IPS-18a (cell line): ENCODE data around the gene QSOX1.
"Not testable (repeated sequence)": the region's sequence is repeated elsewhere in the genome, so short reads cannot be mapped to it uniquely, and the experiment has no call there.

ENCODE experiments used
- H3K27ac ChIP-seq: one replicate; pipeline ENCODE4 v1.5.1; 2013; ENCODE audit warnings: low read length
- H3K27me3 ChIP-seq: one replicate; pipeline ENCODE4 v1.6.1; 2013; ENCODE audit warnings: mild to moderate bottlenecking, low read length; ENCODE audit not compliant: control insufficient read depth, insufficient read depth
- H3K36me3 ChIP-seq: one replicate; pipeline ENCODE4 v1.6.1; 2013; ENCODE audit warnings: low read depth, low read length; ENCODE audit not compliant: control insufficient read depth
- H3K4me1 ChIP-seq: one replicate; pipeline ENCODE4 v1.6.1; 2013; ENCODE audit warnings: low read depth, low read length; ENCODE audit not compliant: control insufficient read depth
- H3K4me3 ChIP-seq: one replicate; pipeline ENCODE4 v1.5.1; 2013; ENCODE audit warnings: low read length
- H3K9ac ChIP-seq: one replicate; pipeline ENCODE4 v1.6.1; 2013; ENCODE audit warnings: mild to moderate bottlenecking, low read length, moderate library complexity
- H3K9me3 ChIP-seq: one replicate; pipeline ENCODE4 v1.6.1; 2013; ENCODE audit warnings: low read depth, low read length; ENCODE audit not compliant: control insufficient read depth

QSOX1 gene

GRCh38 chr1:180133688-180134087 is 21.0 kb upstream of the QSOX1 start:
- not testable (repeated sequence) for H3K4me3 ChIP-seq, H3K36me3 ChIP-seq, H3K27ac ChIP-seq, H3K9ac ChIP-seq, H3K27me3 ChIP-seq, H3K9me3 ChIP-seq, H3K4me1 ChIP-seq

DNA sequence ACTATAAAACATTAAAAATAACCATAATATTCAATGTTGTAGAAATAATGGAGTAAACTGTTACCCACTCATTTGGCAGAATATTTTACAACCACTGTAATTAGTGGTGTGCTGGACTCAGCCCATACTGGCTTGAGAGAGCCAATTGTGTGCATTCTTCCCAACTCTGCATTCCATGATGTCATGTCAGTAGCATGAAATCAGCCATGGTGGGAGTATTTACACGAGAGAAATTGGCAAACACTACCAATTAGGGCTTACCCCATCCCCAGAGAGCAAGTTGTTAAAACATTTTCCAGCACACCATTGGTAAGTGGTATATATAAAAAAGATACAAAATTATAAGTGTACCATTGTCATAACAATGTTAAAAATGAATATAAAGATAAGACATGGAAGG is 19.1 kb upstream of the QSOX1 start:
- H3K4me3 ChIP-seq: no peak overlapping the region
- H3K4me1 ChIP-seq: no peaks in the 10 kb centered on the region
- H3K36me3 ChIP-seq: no peaks in the 10 kb centered on the region
- H3K9ac ChIP-seq: no peak overlapping the region
- H3K27ac ChIP-seq: no peak overlapping the region
- no peaks in the 10 kb centered on the region for H3K27me3 ChIP-seq
- no peaks in the 10 kb centered on the region for H3K9me3 ChIP-seq

DNA sequence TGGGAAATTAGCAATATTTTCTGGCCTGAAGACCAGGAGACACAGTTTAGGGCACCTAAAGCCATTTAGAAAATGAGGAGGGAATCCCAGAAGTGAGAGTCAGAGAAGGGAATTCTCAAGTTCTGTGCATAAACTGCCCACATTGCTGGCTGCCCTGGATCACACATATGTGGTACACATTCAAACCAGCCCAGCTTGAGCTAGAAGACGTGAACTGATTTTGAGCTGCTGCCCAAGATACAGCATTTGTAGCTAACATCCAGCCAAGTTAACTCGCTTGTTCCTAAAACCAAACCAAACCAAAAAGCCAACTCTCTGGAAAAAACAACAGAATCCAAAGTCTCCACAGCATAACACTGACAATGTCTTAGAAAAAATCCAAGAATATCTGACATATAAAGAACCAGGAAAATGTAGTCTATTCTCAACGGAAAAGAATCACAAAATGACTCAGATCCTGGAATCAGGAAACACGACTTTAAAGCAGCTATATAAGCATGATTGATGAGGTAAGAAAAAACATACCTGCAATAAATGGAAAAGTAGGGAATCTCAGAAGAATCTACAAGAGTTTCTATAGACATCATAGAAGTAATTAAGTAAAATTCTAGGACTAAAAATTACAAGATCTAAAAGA is 18.2 kb upstream of the QSOX1 start:
- no peak overlapping the region for H3K27ac ChIP-seq
- no peaks in the 10 kb centered on the region for H3K9me3 ChIP-seq
- H3K4me3 ChIP-seq: no peak overlapping the region
- H3K36me3 ChIP-seq: no peaks in the 10 kb centered on the region
- H3K4me1 ChIP-seq: no peaks in the 10 kb centered on the region
- H3K9ac ChIP-seq: no peak overlapping the region
- H3K27me3 ChIP-seq: no peaks in the 10 kb centered on the region

DNA sequence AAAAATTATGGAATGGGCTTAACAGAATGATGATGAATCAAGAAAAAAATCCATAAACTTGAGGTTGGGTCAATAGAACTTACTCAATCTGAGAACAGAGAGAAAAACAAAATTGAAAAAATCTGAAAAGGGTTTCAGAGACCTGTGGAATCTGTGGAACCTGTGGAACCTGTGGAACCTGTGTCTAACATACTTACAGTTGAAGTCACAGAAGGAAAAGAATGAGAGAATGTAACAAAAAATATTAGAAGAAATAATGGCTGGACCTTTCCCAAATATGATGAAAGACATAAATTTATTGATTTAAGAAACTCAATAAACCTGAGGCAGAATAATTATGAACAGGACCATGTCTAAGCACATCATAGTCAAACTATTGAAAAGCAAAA is 17.7 kb upstream of the QSOX1 start:
- H3K9me3 ChIP-seq: no peaks in the 10 kb centered on the region

DNA sequence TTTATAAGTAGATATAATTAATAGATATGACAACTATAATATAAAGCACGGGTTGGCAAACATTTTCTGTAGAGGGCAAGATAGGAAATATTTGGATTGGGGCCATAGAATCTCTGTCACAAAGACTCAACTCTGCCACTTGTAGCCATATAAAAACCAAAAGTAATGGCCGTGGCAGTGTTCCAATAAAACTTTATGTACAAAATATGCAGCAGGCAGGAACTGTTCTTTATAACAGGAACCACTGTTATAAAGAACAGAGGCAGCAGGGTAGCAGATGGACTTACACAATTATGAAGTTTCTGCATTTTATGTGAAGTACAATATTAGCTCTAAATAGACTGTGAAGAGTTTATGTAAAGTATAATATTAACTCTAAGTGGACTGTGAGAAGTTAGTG is 16.9 kb upstream of the QSOX1 start:
- H3K4me1 ChIP-seq: no peaks in the 10 kb centered on the region
- no peaks in the 10 kb centered on the region for H3K27me3 ChIP-seq
- H3K27ac ChIP-seq: no peak overlapping the region
- no peaks in the 10 kb centered on the region for H3K36me3 ChIP-seq
- no peaks in the 10 kb centered on the region for H3K9me3 ChIP-seq
- H3K9ac ChIP-seq: no peak overlapping the region
- H3K4me3 ChIP-seq: no peak overlapping the region

More for the DNA sequence above, 17.7 kb upstream of the QSOX1 start:
- Histone ChIP-seq H3K27ac (no peak overlapping the region), H3K27me3 (no peaks in the 10 kb centered on the region), H3K9ac (no peak overlapping the region), H3K36me3 (no peaks in the 10 kb centered on the region), H3K4me1 (no peaks in the 10 kb centered on the region), H3K4me3 (no peak overlapping the region)

DNA sequence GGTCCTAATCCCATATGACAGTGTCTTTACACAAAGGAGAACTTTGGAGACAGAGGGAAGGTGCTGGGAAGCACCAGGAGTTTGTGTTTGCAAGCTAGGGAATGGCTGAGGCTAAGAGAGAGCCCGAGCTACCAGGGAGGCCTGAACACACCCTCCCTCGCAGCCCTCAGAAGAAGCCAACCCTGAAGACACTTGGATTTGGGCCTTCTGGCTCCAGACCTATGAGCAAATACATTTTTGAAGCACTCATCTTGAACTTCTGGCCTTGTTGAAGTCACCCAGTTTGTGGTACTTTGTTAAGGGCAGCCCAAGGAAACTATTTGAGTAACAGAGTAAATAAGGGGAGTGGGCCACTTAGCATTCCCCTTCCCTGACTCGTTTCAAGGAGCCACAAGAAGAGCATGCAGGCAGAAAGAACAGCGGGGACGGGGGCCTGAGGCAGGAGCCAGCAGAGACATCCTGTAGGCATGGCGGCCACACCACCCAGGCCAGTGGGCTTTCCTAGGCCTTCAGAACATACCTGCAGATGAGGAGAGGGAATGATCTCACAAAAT is 13.2 kb upstream of the QSOX1 start:
- no peaks in the 10 kb centered on the region for H3K27me3 ChIP-seq
- no peaks in the 10 kb centered on the region for H3K36me3 ChIP-seq
- no peak overlapping the region for H3K4me3 ChIP-seq
- no peaks in the 10 kb centered on the region for H3K4me1 ChIP-seq
- H3K9me3 ChIP-seq: no peaks in the 10 kb centered on the region
- no peak overlapping the region for H3K9ac ChIP-seq
- H3K27ac ChIP-seq: no peak overlapping the region

- Histone ChIP-seq H3K4me3 (no peak overlapping the region), H3K27ac (no peak overlapping the region), H3K9ac (no peak overlapping the region), H3K9me3 (no peaks in the 10 kb centered on the region), H3K36me3 (no peaks in the 10 kb centered on the region), H3K27me3 (no peaks in the 10 kb centered on the region), H3K4me1 (no peaks in the 10 kb centered on the region)
These were observed 11.3 kb upstream of the QSOX1 start for GRCh38 chr1:180143359-180143758.

GRCh38 chr1:180144659-180145357 is 9.9 kb upstream of the QSOX1 start:
- H3K27ac ChIP-seq: no peak overlapping the region
- H3K36me3 ChIP-seq: no peaks in the 10 kb centered on the region
- no peaks in the 10 kb centered on the region for H3K27me3 ChIP-seq
- no peaks in the 10 kb centered on the region for H3K9me3 ChIP-seq
- H3K4me3 ChIP-seq: no peak overlapping the region
- no peak overlapping the region for H3K9ac ChIP-seq
- no peaks in the 10 kb centered on the region for H3K4me1 ChIP-seq

DNA sequence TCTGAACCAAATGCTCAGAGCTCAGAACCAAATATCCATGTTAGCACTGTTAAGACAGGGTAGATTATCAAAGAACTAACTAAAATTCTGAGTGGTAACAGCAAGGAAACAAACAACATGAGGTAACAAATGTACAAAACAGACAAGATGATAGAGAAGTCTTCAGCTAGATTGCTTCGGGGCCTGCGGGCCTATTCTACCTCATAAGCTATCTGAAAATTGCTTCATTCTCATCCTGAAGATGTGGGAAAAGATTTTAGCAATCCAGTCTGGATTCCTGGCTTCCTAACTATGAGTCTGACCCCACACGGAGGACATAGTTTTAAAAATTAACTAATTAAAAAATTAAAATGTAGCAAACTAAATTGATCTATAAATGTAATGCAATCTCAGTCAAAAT is 9.2 kb upstream of the QSOX1 start:
- no peak overlapping the region for H3K4me3 ChIP-seq
- no peaks in the 10 kb centered on the region for H3K36me3 ChIP-seq
- H3K27me3 ChIP-seq: no peaks in the 10 kb centered on the region
- no peak overlapping the region for H3K27ac ChIP-seq
- no peak overlapping the region for H3K9ac ChIP-seq
- no peaks in the 10 kb centered on the region for H3K9me3 ChIP-seq
- no peaks in the 10 kb centered on the region for H3K4me1 ChIP-seq

- Histone ChIP-seq H3K27ac (no peak overlapping the region), H3K36me3 (no peaks in the 10 kb centered on the region), H3K27me3 (peaks cover 37% of the 10 kb centered on the region), H3K4me1 (peaks cover 14% of the 10 kb centered on the region), H3K4me3 (no peak overlapping the region), H3K9ac (no peak overlapping the region), H3K9me3 (no peaks in the 10 kb centered on the region)
These were observed 3.7 kb upstream of the QSOX1 start for GRCh38 chr1:180150982-180151381.

- H3K27me3 ChIP-seq: peaks cover 39% of the 10 kb centered on the region
- H3K27ac ChIP-seq: no peak overlapping the region
- no peak overlapping the region for H3K9ac ChIP-seq
- H3K4me3 ChIP-seq: no peak overlapping the region
- peaks cover 16% of the 10 kb centered on the region for H3K4me1 ChIP-seq
- H3K9me3 ChIP-seq: no peaks in the 10 kb centered on the region
- no peaks in the 10 kb centered on the region for H3K36me3 ChIP-seq
These were observed 3.2 kb upstream of the QSOX1 start for GRCh38 chr1:180151508-180151907.

GRCh38 chr1:180152588-180152987 is 2.1 kb upstream of the QSOX1 start:
- no peak overlapping the region for H3K9ac ChIP-seq
- H3K4me3 ChIP-seq: no peak overlapping the region
- no peaks in the 10 kb centered on the region for H3K9me3 ChIP-seq
- H3K27me3 ChIP-seq: peaks cover 39% of the 10 kb centered on the region
- H3K4me1 ChIP-seq: peaks cover 16% of the 10 kb centered on the region
- H3K27ac ChIP-seq: no peak overlapping the region
- H3K36me3 ChIP-seq: no peaks in the 10 kb centered on the region
